ENCODE measurements around the gene RCAN2. TPM values are rescaled to one million over a fixed set of nuclear protein-coding genes. Genes with fewer than 3 reads are reported as not detected.

RCAN2 gene
- polyA plus RNA-seq, 3 donors: 26.8 to 27.8 (median 27.5) TPM

- DNase-seq (ENCODE audit: low read depth in 3 of 3, low spot score in 2 of 3): no peak
Observed at GRCh38 chr6:46305236-46305635, 186.0 kb downstream of the RCAN2 start.

DNA sequence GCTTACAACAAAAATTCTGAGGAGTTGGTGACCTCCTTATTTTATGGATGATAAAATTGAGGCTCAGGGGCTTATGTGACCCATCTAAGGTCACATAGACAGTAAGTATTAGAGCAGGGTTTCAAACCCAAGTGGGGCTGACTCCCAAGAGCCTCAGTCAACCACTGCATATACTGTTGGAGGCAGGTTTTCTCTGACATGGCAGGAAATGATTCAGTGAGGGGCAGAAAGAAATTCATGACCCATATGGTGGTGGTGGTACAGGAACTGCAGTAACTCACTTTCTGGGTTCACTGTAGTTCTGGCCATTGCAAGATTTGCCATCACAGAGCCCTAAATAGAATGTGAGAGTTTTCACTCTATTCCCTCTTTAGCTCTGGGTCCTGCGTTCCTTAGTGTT lies 188.4 kb downstream of the RCAN2 start:
- no peak for DNase-seq (ENCODE audit: low read depth in 3 of 3, low spot score in 2 of 3)

GRCh38 chr6:46302176-46302575 lies 189.1 kb downstream of the RCAN2 start:
- DNase-seq (ENCODE audit: low read depth in 3 of 3, low spot score in 2 of 3): no peak

- no peak for DNase-seq (ENCODE audit: low read depth in 3 of 3, low spot score in 2 of 3)
Observed at GRCh38 chr6:46299253-46299652, 192.0 kb downstream of the RCAN2 start.

DNA sequence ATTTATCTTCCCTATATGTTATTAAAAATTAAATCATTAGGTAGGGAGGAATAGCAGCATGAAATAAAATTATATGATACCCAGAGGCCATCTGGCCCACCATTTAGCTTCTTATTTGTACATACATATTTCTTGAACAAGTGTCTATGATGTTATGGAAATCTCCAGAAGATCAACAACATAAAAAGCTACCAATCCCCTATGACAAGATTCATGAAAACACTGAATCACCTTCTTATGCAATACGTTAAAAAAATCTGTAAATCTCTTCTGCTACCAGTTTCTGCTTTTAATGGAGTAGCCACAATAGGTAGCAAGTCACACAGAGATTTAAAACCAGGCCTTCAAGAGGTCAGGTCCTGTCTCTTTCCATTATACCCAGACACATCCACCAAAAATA lies 194.7 kb downstream of the RCAN2 start:
- DNase-seq (ENCODE audit: low read depth in 3 of 3, low spot score in 2 of 3): no peak

GRCh38 chr6:46293641-46294316 lies 197.5 kb downstream of the RCAN2 start:
- DNase-seq (ENCODE audit: low read depth in 3 of 3, low spot score in 2 of 3): no peak

GRCh38 chr6:46291880-46292279 lies 199.4 kb downstream of the RCAN2 start:
- DNase-seq (ENCODE audit: low read depth in 3 of 3, low spot score in 2 of 3): no peak

DNA sequence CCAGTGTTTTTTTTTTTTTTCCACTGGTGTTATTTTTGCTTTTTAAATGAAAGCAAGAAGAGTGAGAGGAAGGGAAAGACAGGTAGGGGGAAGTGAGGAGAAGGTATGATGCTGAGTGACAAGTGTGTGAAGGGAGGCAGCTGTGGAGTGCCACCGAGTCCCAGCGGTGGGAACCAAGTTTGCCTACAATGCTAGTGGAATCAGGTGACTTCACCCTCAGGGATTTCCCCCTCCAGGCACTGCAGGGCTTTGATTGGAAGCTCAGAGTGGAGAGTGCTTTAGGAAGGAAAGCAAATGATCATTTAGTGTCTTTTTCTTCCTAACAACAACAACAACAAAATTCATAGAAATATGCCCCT lies 200.0 kb downstream of the RCAN2 start:
- no peak for DNase-seq (ENCODE audit: low read depth in 3 of 3, low spot score in 2 of 3)

DNA sequence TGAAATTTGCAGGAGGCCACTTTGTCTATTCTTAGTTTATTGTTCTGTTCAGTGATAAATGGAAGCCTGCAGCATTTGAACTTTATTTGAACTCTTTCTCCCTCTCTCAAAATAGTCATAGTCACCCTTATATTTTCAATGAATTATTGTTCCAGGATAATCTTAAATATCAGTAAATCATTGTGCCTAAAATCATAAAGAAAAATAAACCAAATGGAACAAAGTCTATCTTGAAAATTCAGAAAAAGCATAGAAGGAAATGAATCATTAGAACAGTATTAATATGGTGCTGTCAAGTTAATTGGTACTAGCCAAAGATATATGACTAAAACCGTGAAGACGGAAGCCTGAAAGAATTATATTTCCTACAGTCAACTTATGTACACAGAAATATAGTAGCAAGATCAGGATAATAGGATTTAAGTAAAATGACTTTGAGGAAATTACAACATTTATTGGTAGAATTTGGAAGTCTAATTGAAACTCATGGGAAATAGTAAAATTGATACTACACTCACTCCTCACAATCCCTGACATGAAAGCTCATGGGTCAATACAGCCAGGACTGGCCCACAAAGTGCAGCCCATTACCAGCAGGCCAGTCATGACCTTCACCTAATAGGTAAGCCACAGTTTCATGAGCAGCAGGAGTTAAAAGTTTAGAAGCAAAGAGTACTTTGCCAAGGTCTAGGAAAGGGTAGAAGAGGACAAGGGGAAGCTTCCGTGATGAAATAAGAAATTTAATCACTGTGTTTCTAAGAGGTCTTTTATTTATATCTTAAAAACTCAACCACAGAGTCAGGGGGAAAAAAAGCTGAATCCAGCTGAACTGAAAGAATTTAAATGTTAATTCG lies 200.6 kb downstream of the RCAN2 start:
- DNase-seq (ENCODE audit: low read depth in 3 of 3, low spot score in 2 of 3): peak; percentile 21 to 45 (median 23)

DNA sequence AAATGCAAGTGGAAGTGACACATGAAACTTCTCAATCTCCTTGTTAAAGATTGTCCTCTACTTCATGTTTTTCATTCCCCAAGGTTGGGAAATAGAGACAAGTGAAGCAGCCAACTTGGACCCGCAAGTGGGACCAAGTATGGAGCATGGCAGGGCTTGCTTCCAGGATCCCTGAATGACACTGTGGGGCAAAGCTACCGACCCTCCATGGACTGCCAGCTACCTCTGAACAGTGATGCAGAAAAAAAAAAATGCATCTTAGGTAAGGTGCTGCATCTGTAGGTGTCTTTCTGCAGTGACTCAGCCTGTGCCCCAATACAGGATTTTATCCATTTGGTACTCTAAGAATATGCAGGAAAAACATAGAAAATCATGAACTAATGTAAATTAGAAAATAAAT lies 201.4 kb downstream of the RCAN2 start:
- DNase-seq (ENCODE audit: low read depth in 3 of 3, low spot score in 2 of 3): no peak

GRCh38 chr6:46288835-46289234 lies 202.4 kb downstream of the RCAN2 start:
- DNase-seq (ENCODE audit: low read depth in 3 of 3, low spot score in 2 of 3): no peak

GRCh38 chr6:46287681-46288080 lies 203.6 kb downstream of the RCAN2 start:
- no peak for DNase-seq (ENCODE audit: low read depth in 3 of 3, low spot score in 2 of 3)

GRCh38 chr6:46287043-46287442 lies 204.2 kb downstream of the RCAN2 start:
- DNase-seq (ENCODE audit: low read depth in 3 of 3, low spot score in 2 of 3): no peak

- no peak for DNase-seq (ENCODE audit: low read depth in 3 of 3, low spot score in 2 of 3)
Observed at GRCh38 chr6:46284475-46284874, 206.8 kb downstream of the RCAN2 start.

GRCh38 chr6:46281110-46281509 lies 210.1 kb downstream of the RCAN2 start:
- no peak for DNase-seq (ENCODE audit: low read depth in 3 of 3, low spot score in 2 of 3)

DNA sequence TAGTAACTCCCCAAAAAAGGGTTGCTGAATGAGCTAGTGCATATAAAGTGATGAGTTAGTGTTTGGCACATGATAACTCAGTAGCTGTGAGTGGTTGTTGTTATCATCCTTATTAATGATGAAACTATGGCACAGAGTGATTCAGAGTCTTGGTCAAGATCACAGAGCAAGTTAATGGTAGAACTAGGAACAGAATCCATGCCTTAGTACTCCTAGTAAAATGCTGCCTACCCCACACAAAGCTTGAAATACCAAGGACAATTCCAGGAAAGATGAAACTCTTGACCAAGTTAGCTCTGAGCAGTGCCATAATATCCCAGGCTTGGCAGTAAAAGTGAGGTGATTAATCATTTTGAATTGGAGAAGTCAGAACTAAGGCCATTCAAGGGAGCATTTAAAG lies 211.4 kb downstream of the RCAN2 start:
- DNase-seq (ENCODE audit: low read depth in 3 of 3, low spot score in 2 of 3): no peak

DNA sequence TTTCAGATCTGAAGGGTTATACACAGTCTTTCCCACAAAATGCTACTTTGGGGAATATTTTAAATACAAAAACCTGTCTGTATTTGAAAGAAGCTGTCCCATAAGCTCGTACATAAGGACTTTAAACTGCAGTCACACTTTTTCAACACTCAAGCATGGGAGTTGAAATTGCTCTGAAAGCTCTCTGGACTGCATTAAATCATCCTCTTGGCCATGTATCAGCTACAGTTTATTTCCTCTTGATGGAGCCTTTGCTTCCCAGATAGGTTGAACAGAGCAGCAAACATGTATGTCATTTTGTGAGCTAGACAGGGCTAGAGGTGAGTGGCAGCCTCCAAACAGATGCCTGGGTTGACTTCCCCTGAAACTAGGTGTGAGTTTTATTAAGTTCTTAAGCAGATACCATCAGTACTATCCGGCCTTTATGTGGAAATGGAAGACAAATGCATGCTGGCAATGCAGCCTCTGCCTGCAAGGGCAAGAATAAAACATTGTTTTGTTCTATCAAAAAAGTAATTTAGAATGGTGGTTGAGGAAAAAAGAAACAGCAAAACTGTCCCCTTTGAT lies 214.6 kb downstream of the RCAN2 start:
- DNase-seq (ENCODE audit: low read depth in 3 of 3, low spot score in 2 of 3): peak in 1 of 3 donors; percentile 31

DNA sequence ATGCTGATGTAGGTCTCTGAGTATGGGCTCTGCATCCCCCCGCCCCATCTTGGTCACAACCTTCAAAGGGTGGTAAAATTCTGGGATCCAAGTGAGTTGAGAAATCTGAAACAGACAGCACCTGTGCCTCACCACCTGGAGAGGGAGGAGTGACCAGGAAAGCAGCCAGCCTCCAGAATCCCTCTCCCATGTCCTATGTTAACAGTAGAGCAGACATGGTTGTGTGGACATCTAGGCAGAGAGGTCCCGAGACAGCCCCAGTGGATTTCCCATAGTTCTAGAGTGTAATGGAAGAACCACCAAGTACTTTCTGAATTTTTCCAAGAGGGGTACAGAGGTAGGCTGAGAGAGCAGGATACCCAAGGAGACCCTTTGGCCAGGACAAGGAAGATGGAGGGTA lies 216.7 kb downstream of the RCAN2 start:
- no peak for DNase-seq (ENCODE audit: low read depth in 3 of 3, low spot score in 2 of 3)

DNA sequence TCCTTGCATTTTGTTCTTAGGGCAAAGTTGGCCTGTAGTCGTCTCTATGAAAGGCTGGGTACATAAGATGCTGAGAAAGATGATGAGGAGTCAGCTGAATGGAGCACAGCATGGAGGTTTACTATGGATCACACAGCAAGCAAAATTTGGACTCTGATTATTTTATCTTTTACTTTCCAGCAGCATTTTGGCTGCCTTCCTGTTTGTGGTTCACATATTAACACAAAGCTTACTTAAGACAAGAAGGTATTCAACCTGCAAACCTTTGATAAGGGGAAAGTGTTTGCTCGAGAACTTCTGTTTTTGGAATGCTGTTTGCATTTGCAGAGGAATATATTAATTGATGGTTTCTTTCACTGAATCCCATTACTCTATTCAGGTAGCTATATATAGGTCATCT lies 217.3 kb downstream of the RCAN2 start:
- DNase-seq (ENCODE audit: low read depth in 3 of 3, low spot score in 2 of 3): no peak

GRCh38 chr6:46271728-46272127 lies 219.5 kb downstream of the RCAN2 start:
- no peak for DNase-seq (ENCODE audit: low read depth in 3 of 3, low spot score in 2 of 3)

- no peak for DNase-seq (ENCODE audit: low read depth in 3 of 3, low spot score in 2 of 3)
Observed at GRCh38 chr6:46271107-46271506, 220.1 kb downstream of the RCAN2 start.

GRCh38 chr6:46270336-46270735 lies 220.9 kb downstream of the RCAN2 start:
- DNase-seq (ENCODE audit: low read depth in 3 of 3, low spot score in 2 of 3): no peak

All from right renal cortex interstitium (tissue), 3 donors.